Measurements from ENCODE around the gene ADGRF3.

GRCh38 chr2:26283606-26284005 is 63.0 kb downstream of the ADGRF3 start:
- TF ChIP-seq, protein P1, sequence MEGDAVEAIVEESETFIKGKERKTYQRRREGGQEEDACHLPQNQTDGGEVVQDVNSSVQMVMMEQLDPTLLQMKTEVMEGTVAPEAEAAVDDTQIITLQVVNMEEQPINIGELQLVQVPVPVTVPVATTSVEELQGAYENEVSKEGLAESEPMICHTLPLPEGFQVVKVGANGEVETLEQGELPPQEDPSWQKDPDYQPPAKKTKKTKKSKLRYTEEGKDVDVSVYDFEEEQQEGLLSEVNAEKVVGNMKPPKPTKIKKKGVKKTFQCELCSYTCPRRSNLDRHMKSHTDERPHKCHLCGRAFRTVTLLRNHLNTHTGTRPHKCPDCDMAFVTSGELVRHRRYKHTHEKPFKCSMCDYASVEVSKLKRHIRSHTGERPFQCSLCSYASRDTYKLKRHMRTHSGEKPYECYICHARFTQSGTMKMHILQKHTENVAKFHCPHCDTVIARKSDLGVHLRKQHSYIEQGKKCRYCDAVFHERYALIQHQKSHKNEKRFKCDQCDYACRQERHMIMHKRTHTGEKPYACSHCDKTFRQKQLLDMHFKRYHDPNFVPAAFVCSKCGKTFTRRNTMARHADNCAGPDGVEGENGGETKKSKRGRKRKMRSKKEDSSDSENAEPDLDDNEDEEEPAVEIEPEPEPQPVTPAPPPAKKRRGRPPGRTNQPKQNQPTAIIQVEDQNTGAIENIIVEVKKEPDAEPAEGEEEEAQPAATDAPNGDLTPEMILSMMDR (IDR thresholded peaks at IDR 0.05; ENCODE audit: insufficient read depth, low read length): no peak
- TF ChIP-seq POLR2AphosphoS5 (IDR thresholded peaks at IDR 0.05; ENCODE audit: low read depth): no peak

Measured in HL-60 (cell line).